ENCODE results near the gene GUCY1A2.

GRCh38 chr11:106998116-106998915, 20.0 kb downstream of the GUCY1A2 start:
- TF ChIP-seq CTCF (IDR thresholded peaks at IDR 0.05) (no peak), POLR2A (IDR thresholded peaks at IDR 0.05) (no peak)
